NCI-H1417 treated with DMSO at 0.1 percent for 48 hours (cell line): ENCODE measurements around the gene TTC9B.
"Not testable (repeated sequence)": the region's sequence is repeated elsewhere in the genome, so short reads cannot be mapped to it uniquely, and the experiment has no call there.

Source experiments
- DNase-seq: peaks from one replicate; lab custom pipeline; 2025; lab: John Stamatoyannopoulos, UW

TTC9B gene

GRCh38 chr19:40170303-40170989, 47.7 kb downstream of the TTC9B start:
- not testable (repeated sequence) for DNase-seq

- not testable (repeated sequence) for DNase-seq
Observed at GRCh38 chr19:40169482-40170302, 48.5 kb downstream of the TTC9B start.
